ENCODE results near the gene LCE3A. TPM values are rescaled to one million over a fixed set of nuclear protein-coding genes. Genes with fewer than 3 reads are reported as not detected.

Gene LCE3A
- total and polyA plus RNA-seq, 2 of the 8 experiments (the other 6 are each of a cell fraction or from before 2014, with no cell fraction given), result not detected

- Histone ChIP-seq H3K4ac (replicated peaks; ENCODE audit: insufficient read length, low read depth, low read length) (no peak overlapping the region), H3K23me2 (ENCODE audit: low read depth, low read length) (no peaks in the 10 kb centered on the region), H2AFZ (ENCODE audit: low read length) (no peak overlapping the region), H3K36me3 (ENCODE audit: control insufficient read depth in 2 of 4, insufficient read depth in 4 of 4, low read length in 3 of 4) (no peaks in the 10 kb centered on the region), H3K27me3 (replicated peaks in 1 of 4; ENCODE audit: control insufficient read depth in 3 of 4, extremely low read depth in 1 of 4, insufficient read depth in 3 of 4, low read length in 3 of 4) (no peaks in the 10 kb centered on the region), H2BK15ac (ENCODE audit: low read length) (no peak overlapping the region), H3K14ac (ENCODE audit: insufficient read length) (no peak overlapping the region), H2BK20ac (ENCODE audit: low read length) (no peak overlapping the region), H4K20me1 (replicated peaks in 1 of 2; ENCODE audit: control insufficient read depth in 1 of 2, insufficient read depth in 2 of 2, low read length in 2 of 2) (no peaks in the 10 kb centered on the region), H2BK120ac (replicated peaks; ENCODE audit: low read depth, low read length) (no peak overlapping the region), H3K56ac (replicated peaks; ENCODE audit: insufficient read length, low read depth, low read length) (no peak overlapping the region), H3K79me2 (ENCODE audit: control insufficient read depth in 1 of 2, insufficient read depth in 2 of 2, low read length in 2 of 2) (no peaks in the 10 kb centered on the region), H3K4me2 (ENCODE audit: insufficient read depth in 1 of 2, low read depth in 2 of 2, low read length in 2 of 2) (no peak overlapping the region), H2BK12ac (ENCODE audit: low read depth, low read length) (no peak overlapping the region), H3K9me3 (ENCODE audit: insufficient read depth in 2 of 2, low read depth in 1 of 2, low read length in 1 of 2) (peaks cover 62 to 64% of the 10 kb centered on the region in 2 experiments), H3K79me1 (ENCODE audit: low read depth, low read length) (no peaks in the 10 kb centered on the region), H4K5ac (ENCODE audit: insufficient read length, low read depth, low read length) (no peak overlapping the region), H3K4me1 (replicated peaks in 1 of 4; ENCODE audit: control insufficient read depth in 3 of 4, insufficient read depth in 4 of 4, low read length in 3 of 4) (no peaks in the 10 kb centered on the region), H3K27ac (ENCODE audit: low read depth, low read length) (no peak overlapping the region), H4K91ac (replicated peaks; ENCODE audit: insufficient read length, low read length) (no peak overlapping the region), H2AK5ac (ENCODE audit: low read depth, low read length) (no peak overlapping the region), H3K23ac (ENCODE audit: insufficient read length) (no peak overlapping the region), H2BK5ac (ENCODE audit: low read depth, low read length) (no peak overlapping the region), H4K8ac (ENCODE audit: extremely low read depth, insufficient read depth, low read length) (no peak overlapping the region), H3K4me3 (ENCODE audit: extremely low read depth in 1 of 4, insufficient read depth in 2 of 4, low read depth in 3 of 4, low read length in 4 of 4) (no peak overlapping the region), H3K18ac (ENCODE audit: extremely low read depth, low read length) (no peak overlapping the region), H3K9ac (replicated peaks in 1 of 4; ENCODE audit: extremely low read depth in 1 of 4, low read depth in 3 of 4, low read length in 3 of 4) (no peak overlapping the region)
- FAIRE-seq (no peak), DNase-seq (ENCODE audit: low read depth in 1 of 2, low spot score in 2 of 2) (no peak)
- ChIA-PET CTCF (ENCODE audit: partially characterized antibody) (interaction anchor here (1.0 kb wide), 1 partner anchor 16 kb away, joined by 3 read pairs; no protein-coding TSS in a partner anchor), POLR2A (ENCODE audit: partially characterized antibody) (no interaction called here)
- TF ChIP-seq SRF (IDR thresholded peaks at IDR 0.05; ENCODE audit: low read depth, low read length) (no peak), CREB1 (IDR thresholded peaks at IDR 0.05) (no peak), CEBPB (IDR thresholded peaks at IDR 0.05; ENCODE audit: low read depth, low read length) (no peak), SIX5 (IDR thresholded peaks at IDR 0.05; ENCODE audit: low read depth, low read length) (no peak), SP4 (IDR thresholded peaks at IDR 0.05; ENCODE audit: low read length) (no peak), KDM4A (IDR thresholded peaks at IDR 0.05; ENCODE audit: low read depth, low read length, severe bottlenecking) (no peak)
- 74% methylated on average over 2 of the region's 2 CpGs; no CpG with 5 or more reads in 1 of the 2 experiments for WGBS, 2 experiments (ENCODE audit: extremely low coverage in 1 of 2, insufficient coverage in 1 of 2, insufficient read length in 1 of 2, insufficient replicate concordance in 2 of 2, low coverage in 1 of 2, low lambda C conversion rate in 2 of 2, missing lambda C conversion rate in 1 of 2)
Observed at GRCh38 chr1:152656459-152656858, 33.6 kb upstream of the LCE3A start.

All from H1 (cell line).